GM21786 (cell line): Measurements from ENCODE around the gene C15orf39.
"Not testable (repeated sequence)": the region's sequence is repeated elsewhere in the genome, so short reads cannot be mapped to it uniquely, and the experiment has no call there.

Experiments used
- ATAC-seq: cut with Tn5 transposase; IDR thresholded peaks from one replicate; pipeline ENCODE4 v1.9.1; 2021; ENCODE audit not compliant: unreplicated experiment

C15orf39 gene

GRCh38 chr15:75209289-75209676 is 7.6 kb downstream of the C15orf39 start:
- ATAC-seq, result no peak

GRCh38 chr15:75210811-75211230 is 9.1 kb downstream of the C15orf39 start:
- ATAC-seq, result no peak

GRCh38 chr15:75211436-75212199 is 9.9 kb downstream of the C15orf39 start:
- no peak for ATAC-seq

- no peak for ATAC-seq
Measured at GRCh38 chr15:75212200-75212858, 10.6 kb downstream of the C15orf39 start.

- ATAC-seq, result no peak
Measured at GRCh38 chr15:75213212-75213767, 11.6 kb downstream of the C15orf39 start.

- ATAC-seq, result no peak
Measured at GRCh38 chr15:75213768-75214221, 12.1 kb downstream of the C15orf39 start.

GRCh38 chr15:75214293-75215096 is 12.8 kb downstream of the C15orf39 start:
- no peak for ATAC-seq

- ATAC-seq, result no peak
Measured at GRCh38 chr15:75215107-75216004, 13.7 kb downstream of the C15orf39 start.

GRCh38 chr15:75217012-75217411 is 15.3 kb downstream of the C15orf39 start:
- no peak for ATAC-seq

GRCh38 chr15:75217574-75217973 is 15.9 kb downstream of the C15orf39 start:
- not testable (repeated sequence) for ATAC-seq

- not testable (repeated sequence) for ATAC-seq
Measured at GRCh38 chr15:75219507-75219929, 17.8 kb downstream of the C15orf39 start.

- no peak for ATAC-seq
Measured at GRCh38 chr15:75223688-75224087, 22.0 kb downstream of the C15orf39 start.

- no peak for ATAC-seq
Measured at GRCh38 chr15:75224281-75224680, 22.6 kb downstream of the C15orf39 start.

GRCh38 chr15:75225102-75225836 is 23.6 kb downstream of the C15orf39 start:
- ATAC-seq, result not testable (repeated sequence)

- no peak for ATAC-seq
Measured at GRCh38 chr15:75225951-75226732, 24.5 kb downstream of the C15orf39 start.

GRCh38 chr15:75227112-75227511 is 25.4 kb downstream of the C15orf39 start:
- not testable (repeated sequence) for ATAC-seq

GRCh38 chr15:75227663-75228280 is 26.1 kb downstream of the C15orf39 start:
- no peak for ATAC-seq

GRCh38 chr15:75228787-75229186 is 27.1 kb downstream of the C15orf39 start:
- ATAC-seq, result no peak
